ENCODE results near the gene E2F4. TPM values are rescaled to one million over a fixed set of nuclear protein-coding genes. Genes with fewer than 3 reads are reported as not detected.

Gene E2F4
- total and polyA plus RNA-seq, 2 of the 13 experiments (the other 11 are each of a cell fraction or from before 2014, with no cell fraction given) = 84.8 to 91.2 TPM

- peak; percentile 85; the same call in 1 of the 2 replicates for TF ChIP-seq ZNF552 (CRISPR knock-in tag; IDR thresholded peaks at IDR 0.05; ENCODE audit: borderline replicate concordance)
- TF ChIP-seq ZNF720 (CRISPR knock-in tag; IDR thresholded peaks at IDR 0.05) = peak; percentile 68; the same call in 1 of the 2 replicates
- TF ChIP-seq MLLT10 (CRISPR knock-in tag; IDR thresholded peaks at IDR 0.05) = no peak
- no peak for TF ChIP-seq THAP7 (CRISPR knock-in tag; IDR thresholded peaks at IDR 0.05)
- TF ChIP-seq ZNF280B (CRISPR knock-in tag; IDR thresholded peaks at IDR 0.05; ENCODE audit: borderline replicate concordance) = peak; percentile 96
- 0 out of 2 replicates have a peak, but pooled peaks have one; percentile 29 for TF ChIP-seq TEF (CRISPR knock-in tag; IDR thresholded peaks at IDR 0.05)
- no peak for TF ChIP-seq PBX3 (CRISPR knock-in tag; IDR thresholded peaks at IDR 0.05; ENCODE audit: borderline replicate concordance)
- peak; percentile 84; the same call in 1 of the 2 replicates for TF ChIP-seq RXRB (CRISPR knock-in tag; IDR thresholded peaks at IDR 0.05; ENCODE audit: borderline replicate concordance)
- TF ChIP-seq FOXK2 (IDR thresholded peaks at IDR 0.05) = no peak
- TF ChIP-seq ZKSCAN8 (CRISPR knock-in tag; IDR thresholded peaks at IDR 0.05; ENCODE audit: borderline replicate concordance) = peak; percentile 92; the same call in 1 of the 2 replicates
- peak; percentile 24; the same call in 1 of the 2 replicates for TF ChIP-seq ZNF343 (CRISPR knock-in tag; IDR thresholded peaks at IDR 0.05)
- no peak for TF ChIP-seq PAF1 (CRISPR knock-in tag; IDR thresholded peaks at IDR 0.05)
- TF ChIP-seq HNRNPK (IDR thresholded peaks at IDR 0.05; ENCODE audit: low read depth, low read length, poor library complexity, severe bottlenecking) = no peak
- peak; percentile 89 for TF ChIP-seq ZBTB33 (CRISPR knock-in tag; IDR thresholded peaks at IDR 0.05)
- peak; percentile 78 for TF ChIP-seq SP4 (CRISPR knock-in tag; IDR thresholded peaks at IDR 0.05)
Measured at GRCh38 chr16:67184995-67185650, 6.8 kb upstream of the E2F4 start (continued).
